ENCODE data around the gene DNAJC11.
A peak's percentile ranks its signal among the peaks of the same experiment; 100 is the strongest.

DNA sequence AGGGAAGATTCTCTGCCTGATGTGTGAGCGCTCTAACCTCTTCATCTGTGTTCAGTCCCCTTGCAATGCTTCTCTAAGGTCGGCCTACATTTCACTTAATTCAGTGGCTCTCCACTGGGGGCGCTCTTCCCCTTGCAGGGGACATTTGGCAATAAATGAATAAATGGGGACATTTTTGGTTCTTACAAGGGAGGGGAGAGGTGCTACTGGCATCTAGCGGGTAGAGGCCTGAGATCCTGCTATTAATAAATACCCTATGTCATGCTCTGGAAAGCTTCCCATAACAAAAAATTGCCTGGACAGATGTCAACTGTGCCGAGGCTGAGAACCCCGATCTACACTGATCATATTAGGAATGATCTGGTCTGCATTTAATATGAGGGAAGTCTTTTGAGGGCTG is 25.9 kb upstream of the DNAJC11 start:
- TF ChIP-seq, protein P1, sequence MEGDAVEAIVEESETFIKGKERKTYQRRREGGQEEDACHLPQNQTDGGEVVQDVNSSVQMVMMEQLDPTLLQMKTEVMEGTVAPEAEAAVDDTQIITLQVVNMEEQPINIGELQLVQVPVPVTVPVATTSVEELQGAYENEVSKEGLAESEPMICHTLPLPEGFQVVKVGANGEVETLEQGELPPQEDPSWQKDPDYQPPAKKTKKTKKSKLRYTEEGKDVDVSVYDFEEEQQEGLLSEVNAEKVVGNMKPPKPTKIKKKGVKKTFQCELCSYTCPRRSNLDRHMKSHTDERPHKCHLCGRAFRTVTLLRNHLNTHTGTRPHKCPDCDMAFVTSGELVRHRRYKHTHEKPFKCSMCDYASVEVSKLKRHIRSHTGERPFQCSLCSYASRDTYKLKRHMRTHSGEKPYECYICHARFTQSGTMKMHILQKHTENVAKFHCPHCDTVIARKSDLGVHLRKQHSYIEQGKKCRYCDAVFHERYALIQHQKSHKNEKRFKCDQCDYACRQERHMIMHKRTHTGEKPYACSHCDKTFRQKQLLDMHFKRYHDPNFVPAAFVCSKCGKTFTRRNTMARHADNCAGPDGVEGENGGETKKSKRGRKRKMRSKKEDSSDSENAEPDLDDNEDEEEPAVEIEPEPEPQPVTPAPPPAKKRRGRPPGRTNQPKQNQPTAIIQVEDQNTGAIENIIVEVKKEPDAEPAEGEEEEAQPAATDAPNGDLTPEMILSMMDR (IDR thresholded peaks at IDR 0.05 in 8 of 11, conservative IDR thresholded peaks at IDR 0.05 in 3 of 11), result peak; percentile 48 to 82 (median 72)
- TF ChIP-seq POLR2A (IDR thresholded peaks at IDR 0.05) (no peak), POLR2AphosphoS5 (IDR thresholded peaks at IDR 0.05) (no peak)
